OCI-LY1 (cell line): ENCODE results near the gene ULBP2.

Experiments used
- CTCF ChIP-seq: fragments of 200-600 bp; sonication (generic), shearing (Covaris generic); IDR thresholded peaks from 2 replicates; pipeline ENCODE4 v1.5.1; 2017; ENCODE audit warnings: mild to moderate bottlenecking, antibody characterized with exemption, low read length, moderate library complexity, mixed read lengths
- EZH2 ChIP-seq: fragments of 200-600 bp; sonication (generic), shearing (Covaris generic); IDR thresholded peaks from 2 replicates; pipeline ENCODE4 v1.8.0; 2017; ENCODE audit warnings: borderline replicate concordance, mixed run types, mild to moderate bottlenecking, antibody characterized with exemption, low read length, moderate library complexity, mixed read lengths

GRCh38 chr6:149991838-149992237 lies 50.0 kb downstream of the ULBP2 start:
- no peak for TF ChIP-seq CTCF
- no peak for TF ChIP-seq EZH2
